HEK293T (cell line): Measurements from ENCODE around the gene GLT6D1.

Experiments used
- BHLHE40 ChIP-seq: fragments of 450-650 bp; IDR thresholded peaks from 2 replicates; pipeline ENCODE4 v1.6.1; 2016; ENCODE audit warnings: mild to moderate bottlenecking, moderate library complexity, borderline replicate concordance
- CTBP1 ChIP-seq: fragments of 450-650 bp; IDR thresholded peaks from 2 replicates; pipeline ENCODE4 v1.6.1; 2016; ENCODE audit warnings: borderline replicate concordance
- FOXK2 ChIP-seq: fragments of 450-650 bp; IDR thresholded peaks from 2 replicates; pipeline ENCODE4 v1.6.1; 2016; ENCODE audit warnings: mild to moderate bottlenecking
- FOXM1 ChIP-seq: fragments of 450-650 bp; IDR thresholded peaks from 2 replicates; pipeline ENCODE4 v1.6.1; 2017; ENCODE audit warnings: mild to moderate bottlenecking, borderline replicate concordance
- HDGF ChIP-seq: fragments of 450-650 bp; IDR thresholded peaks from 2 replicates; pipeline ENCODE4 v1.6.1; 2017; ENCODE audit warnings: antibody characterized with exemption, borderline replicate concordance
- L3MBTL2 ChIP-seq: fragments of 450-650 bp; conservative IDR thresholded peaks from 2 replicates; pipeline ENCODE4 v1.6.1; 2016; ENCODE audit warnings: mild to moderate bottlenecking
- NFRKB ChIP-seq: fragments of 450-650 bp; IDR thresholded peaks from 2 replicates; pipeline ENCODE4 v1.6.1; 2016; ENCODE audit warnings: mild to moderate bottlenecking, moderate library complexity
- PKNOX1 ChIP-seq: fragments of 450-650 bp; IDR thresholded peaks from 2 replicates; pipeline ENCODE4 v1.6.1; 2016
- SP1 ChIP-seq: fragments of 450-650 bp; IDR thresholded peaks from 2 replicates; pipeline ENCODE4 v1.6.1; 2017
- TARDBP ChIP-seq: fragments of 450-650 bp; IDR thresholded peaks from 2 replicates; pipeline ENCODE4 v1.6.1; 2016
- ZNF384 ChIP-seq: fragments of 450-650 bp; IDR thresholded peaks from 2 replicates; pipeline ENCODE4 v1.6.1; 2016

- no peak for TF ChIP-seq NFRKB
- TF ChIP-seq L3MBTL2: no peak
- no peak for TF ChIP-seq BHLHE40
- no peak for TF ChIP-seq PKNOX1
- no peak for TF ChIP-seq SP1
- no peak for TF ChIP-seq FOXK2
- no peak for TF ChIP-seq HDGF
- TF ChIP-seq FOXM1: no peak
- no peak for TF ChIP-seq TARDBP
- no peak for TF ChIP-seq CTBP1
- no peak for TF ChIP-seq ZNF384
These were observed 47.6 kb downstream of the GLT6D1 start for GRCh38 chr9:135591506-135592330.
